HG02885 (cell line): Measurements from ENCODE around the gene NDUFA12.

Source experiments
- ATAC-seq: cut with Tn5 transposase; IDR thresholded peaks from one replicate; pipeline ENCODE4 v1.9.1; 2021; ENCODE audit warnings: mild to moderate bottlenecking; ENCODE audit not compliant: unreplicated experiment, poor library complexity

NDUFA12 gene

DNA sequence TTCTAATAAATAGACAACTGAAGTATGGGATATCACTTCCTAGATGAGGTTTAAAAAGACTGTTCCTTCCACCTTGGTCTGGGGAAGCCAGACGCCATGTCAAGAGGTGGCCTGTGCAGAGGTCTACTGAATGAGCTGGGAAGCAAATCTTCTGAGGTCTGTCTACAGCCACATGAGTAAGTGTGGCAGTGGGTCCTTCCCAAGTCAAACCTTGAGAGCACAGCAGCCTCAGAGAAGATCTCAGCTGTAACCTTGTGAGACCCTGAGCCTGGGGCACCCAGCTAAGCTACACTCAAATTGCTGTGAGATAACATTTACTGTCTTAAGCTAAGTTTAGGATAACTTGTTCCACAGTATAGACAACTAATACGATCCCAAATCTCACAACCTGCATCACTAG, 20.2 kb downstream of the NDUFA12 start:
- ATAC-seq, result no peak

DNA sequence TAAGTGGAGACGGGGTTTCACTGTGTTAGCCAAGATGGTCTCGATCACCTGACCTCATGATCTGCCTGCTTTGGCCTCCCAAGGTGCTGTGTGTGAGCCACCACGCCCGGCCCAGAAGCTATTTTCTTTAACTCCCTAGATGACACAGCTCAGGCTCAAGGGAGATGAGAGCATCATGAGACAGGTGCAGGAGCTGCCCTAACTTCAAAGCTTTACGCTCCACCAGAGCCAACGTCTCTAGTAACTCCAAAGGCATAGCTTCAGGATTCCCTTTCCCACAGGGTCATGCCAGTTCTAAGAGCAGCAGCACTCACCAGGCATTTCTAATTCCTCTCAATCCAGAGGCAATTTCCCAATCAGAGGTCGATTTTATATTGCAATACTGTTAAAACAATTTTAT, 21.0 kb downstream of the NDUFA12 start:
- ATAC-seq, result no peak

DNA sequence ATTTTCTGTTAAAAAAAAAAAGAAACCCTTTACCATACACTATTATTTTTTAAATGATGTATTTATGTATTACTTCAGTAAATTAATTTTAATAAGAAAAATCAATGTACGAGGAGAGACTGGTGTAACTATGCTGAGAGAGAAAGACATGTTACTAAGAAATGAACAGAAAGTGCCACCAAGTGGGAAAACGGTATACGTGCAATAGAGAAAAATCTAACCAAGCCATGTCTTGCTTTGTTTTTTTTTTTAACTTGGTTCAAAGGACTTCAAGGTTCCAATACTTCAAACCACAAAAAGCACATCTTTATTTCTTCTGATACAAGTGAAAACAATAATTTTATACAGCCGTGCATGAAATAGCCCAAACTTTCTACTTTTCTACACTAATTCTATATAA, 22.9 kb downstream of the NDUFA12 start:
- no peak for ATAC-seq

DNA sequence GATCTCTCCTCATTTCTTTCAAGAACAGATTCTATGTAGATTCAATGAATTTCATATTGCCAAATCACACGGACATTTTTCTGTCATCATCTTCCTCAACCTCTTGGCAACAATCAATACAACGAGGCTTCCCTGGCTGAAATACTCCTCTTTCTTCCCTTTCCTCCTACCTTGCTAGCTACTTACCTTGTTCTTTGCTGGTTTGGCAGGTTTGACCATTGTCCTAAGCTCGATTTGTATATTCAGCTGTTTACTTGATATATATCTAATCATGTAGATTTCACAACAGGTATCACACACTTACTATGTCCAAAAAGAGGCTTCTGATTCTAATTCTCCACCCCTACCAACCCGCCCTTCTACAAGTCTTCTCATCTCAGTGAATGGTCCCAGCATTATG, 23.6 kb downstream of the NDUFA12 start:
- ATAC-seq, result no peak

DNA sequence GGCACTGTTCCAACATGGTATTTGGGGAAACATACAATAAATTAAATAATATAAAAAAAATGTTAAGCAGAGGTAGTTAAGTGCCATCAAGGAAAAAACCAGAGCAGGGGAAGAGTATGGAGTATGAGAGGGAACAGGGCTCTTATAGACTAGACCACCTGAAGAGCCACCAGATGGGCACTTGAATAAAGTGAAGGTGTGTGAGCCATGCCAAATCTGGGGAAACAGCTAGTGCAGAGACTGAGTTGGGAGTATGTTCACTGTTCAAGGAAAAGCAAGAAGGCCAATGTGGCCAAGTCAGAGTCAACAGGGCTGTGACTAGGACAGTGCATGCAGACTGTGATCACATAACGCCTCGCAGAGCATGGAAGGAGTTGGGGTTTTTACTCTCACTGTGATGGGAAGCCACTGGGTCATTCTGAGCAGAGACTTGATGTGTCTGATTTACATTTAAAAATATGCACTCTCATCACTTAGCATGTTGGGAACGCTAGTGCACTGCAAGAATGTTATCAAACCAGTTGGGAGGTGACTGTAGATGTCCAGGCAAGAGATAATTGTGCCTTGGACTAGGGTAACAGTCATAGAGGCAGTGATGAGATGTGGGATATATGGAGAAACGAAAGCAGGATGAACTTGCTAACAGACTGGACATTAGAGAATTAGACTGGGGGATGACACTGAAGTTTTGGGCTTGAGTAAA, 25.6 kb downstream of the NDUFA12 start:
- ATAC-seq, result no peak

- ATAC-seq, result no peak
These were observed 30.3 kb downstream of the NDUFA12 start for GRCh38 chr12:94973221-94973620.

DNA sequence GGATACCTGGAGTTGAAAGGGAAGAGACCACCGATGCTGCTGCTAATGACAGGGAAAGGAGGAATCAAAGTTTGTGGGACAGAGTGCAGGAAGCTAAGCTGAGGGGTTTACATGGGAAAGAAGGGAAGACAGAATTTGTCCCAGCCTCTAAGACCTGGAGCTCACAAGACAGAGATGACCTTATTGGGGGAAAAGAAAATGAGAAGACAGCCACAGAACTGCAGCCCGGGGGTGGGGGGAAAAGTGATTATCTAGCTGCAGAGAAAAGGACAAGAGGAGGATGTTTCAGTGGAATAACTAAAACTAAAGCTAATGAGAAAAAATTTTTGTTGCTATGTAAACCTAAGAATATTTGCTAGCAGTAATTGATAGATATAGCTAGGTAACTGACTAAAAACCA, 30.7 kb downstream of the NDUFA12 start:
- ATAC-seq, result no peak

DNA sequence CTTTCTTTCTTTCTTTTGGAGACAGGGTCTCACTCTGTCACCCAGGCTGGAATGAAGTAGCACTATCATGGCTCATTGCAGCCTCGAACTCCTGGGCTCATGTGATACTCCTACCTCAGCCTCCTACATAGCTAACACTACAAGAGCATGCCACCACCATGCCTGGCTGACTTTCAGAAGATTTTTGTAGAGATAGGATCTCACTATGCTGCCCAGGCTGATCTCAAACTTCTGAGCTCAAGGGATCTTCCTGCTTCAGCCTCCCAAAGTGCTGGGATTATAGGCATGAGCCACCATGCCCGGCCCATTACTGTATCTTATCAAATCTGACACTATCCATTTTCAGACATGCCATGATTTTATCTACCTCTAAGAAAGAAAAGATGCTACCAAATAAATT, 31.6 kb downstream of the NDUFA12 start:
- ATAC-seq, result no peak

- ATAC-seq, result no peak
These were observed 32.9 kb downstream of the NDUFA12 start for GRCh38 chr12:94970560-94970959.

- ATAC-seq, result peak; percentile 66
These were observed 34.1 kb downstream of the NDUFA12 start for GRCh38 chr12:94969424-94969823.

GRCh38 chr12:94965982-94966630, 37.4 kb downstream of the NDUFA12 start:
- no peak for ATAC-seq

- ATAC-seq, result no peak
These were observed 39.8 kb downstream of the NDUFA12 start for GRCh38 chr12:94963649-94964048.

DNA sequence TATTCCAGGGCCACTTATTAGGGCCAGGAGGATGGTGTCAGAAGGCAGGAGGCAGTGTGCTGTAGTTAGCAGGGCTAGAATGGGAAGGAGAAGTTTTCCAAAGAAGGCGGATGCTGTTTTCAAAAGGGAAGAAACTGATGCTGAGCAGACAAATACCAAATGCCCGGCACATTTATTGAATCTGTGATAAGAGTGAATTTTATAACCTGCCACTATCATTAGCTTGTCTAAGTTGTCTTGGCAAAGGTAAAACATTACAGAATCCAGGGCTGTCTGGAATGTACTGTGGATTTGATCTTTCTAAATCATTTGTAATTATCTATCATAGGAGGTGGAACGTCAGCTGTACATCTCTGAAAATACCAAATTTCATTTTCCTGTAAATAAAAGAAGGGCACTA, 40.8 kb downstream of the NDUFA12 start:
- no peak for ATAC-seq

DNA sequence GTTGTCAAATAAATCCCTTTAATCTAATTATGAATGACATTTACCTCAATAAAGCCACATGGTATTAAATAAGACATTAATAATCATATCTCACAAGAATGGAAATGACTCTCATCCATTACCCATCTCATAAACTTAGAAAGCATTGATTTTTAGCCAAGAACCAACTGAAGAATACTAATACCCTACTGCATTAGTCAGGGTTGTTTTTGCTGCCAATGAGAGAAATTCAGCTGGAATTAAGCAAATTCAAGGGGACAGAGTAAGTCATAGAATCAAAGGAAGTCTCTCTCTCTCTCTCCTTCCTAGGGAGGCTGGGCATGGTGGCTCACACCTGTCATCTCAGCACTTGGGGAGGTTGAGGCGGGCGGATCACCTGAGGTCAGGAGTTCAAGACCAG, 41.6 kb downstream of the NDUFA12 start:
- ATAC-seq, result no peak

- ATAC-seq, result no peak
These were observed 42.2 kb downstream of the NDUFA12 start for GRCh38 chr12:94961256-94961824.

DNA sequence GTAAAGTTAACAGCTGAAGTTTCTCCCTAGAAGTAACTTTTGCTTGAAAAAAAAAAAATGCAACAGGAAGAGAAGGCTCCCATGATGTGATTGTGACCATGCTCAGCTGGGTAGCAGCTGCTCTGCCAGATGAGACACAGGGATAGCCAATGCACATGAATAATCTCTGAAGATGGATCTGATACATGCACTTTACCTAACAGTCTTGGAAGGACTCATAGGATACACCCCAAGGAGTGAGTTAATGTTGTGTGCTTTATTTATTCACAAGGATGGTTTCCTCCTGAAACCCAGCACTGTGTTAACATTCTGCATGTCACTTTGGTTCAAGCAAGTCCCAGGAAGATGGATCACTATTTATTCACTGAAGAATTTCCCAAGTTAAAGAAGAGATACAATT, 46.5 kb downstream of the NDUFA12 start:
- no peak for ATAC-seq

DNA sequence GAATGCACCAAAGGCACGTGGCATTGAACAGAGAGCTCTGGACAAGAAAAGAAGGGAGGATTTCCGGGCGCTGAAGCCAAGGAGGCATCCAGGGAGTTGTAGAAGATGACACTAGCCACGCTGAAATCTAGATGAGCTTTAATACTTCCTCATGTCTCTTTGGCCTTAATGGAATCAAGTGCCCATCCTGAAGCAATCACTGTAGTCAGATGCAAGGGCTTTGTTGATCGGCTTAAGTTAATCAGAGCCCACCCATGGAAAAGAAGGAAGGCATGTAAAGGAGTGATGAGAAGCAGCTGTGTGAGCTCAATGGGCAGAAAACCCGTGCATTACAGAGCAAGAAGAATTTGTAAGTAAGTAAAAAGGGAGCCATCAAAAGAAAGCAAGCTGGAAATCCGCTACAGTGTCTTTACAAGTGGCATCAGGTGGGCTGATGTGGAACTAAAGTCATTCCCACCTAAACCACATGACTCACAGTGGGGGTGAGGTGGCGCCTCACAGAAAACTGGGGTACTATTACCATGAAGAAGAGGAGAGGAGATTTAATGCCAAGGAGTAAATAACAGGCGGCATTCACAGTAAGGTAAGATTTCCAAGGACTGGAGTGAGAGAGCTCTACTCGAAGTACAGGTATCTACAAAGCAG, 48.4 kb downstream of the NDUFA12 start:
- ATAC-seq, result no peak

- no peak for ATAC-seq
These were observed 49.3 kb downstream of the NDUFA12 start for GRCh38 chr12:94954029-94954685.

DNA sequence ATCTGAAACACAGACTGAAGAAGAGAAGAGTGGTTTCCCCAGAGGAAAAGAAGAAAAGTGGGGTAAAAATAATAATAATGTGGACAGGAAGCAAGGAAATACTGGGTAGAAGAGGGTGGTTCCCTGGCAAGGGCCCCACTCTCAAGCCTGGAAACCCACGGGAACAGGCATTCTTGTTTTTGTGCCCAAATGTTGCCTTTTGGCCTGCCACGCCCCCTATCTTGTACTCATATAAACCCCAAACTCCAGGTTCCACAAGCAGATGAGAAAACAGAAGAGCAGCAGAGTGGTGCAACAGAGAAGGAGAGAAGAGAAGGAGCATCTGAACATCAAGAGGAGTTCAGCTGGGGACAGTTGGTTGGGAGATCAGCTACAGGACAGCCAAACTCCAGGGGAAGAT, 51.2 kb downstream of the NDUFA12 start:
- no peak for ATAC-seq

DNA sequence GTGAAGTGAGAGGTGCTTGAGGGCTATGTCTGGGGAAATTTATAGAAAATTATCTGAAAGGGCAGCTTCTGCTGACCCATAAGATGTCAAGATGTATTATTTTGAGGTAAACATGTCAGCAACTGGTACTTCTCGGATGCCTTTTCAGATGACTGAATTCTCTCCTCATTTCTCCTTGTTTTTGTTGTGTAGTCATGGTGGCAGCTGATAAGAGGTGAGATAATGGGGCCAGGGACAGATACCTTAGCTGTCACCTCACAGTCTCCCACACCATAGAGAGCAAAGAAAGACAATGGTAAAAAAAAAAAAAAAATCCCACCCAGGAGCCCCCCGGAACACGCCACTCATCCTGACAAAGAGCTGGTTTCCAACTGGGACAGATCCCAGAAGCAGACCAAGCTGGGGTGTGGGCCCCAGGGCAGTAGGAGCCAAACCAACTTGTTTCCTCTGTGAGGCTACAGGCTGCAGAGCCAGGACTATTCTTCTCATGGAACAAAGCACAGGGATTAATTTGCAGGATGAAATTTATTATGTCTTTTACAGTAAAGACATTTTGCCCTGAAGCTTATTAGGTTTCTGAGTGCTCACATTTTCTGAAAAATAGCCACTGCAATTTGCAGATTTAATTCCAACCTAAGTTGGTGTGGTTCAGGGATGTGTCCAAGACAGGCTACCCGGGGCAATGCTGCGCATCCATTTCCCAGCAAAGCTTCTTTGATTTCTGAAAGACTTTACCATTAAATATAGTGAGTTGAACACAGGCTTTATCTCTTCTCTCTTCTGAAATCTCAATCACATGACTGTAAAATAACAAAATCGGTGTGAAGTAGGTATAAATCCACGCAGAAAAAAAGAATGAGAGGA, 52.2 kb downstream of the NDUFA12 start:
- ATAC-seq, result no peak
